GM18519 (cell line): ENCODE results near the gene NFIA.
"Not testable (repeated sequence)": the region's sequence is repeated elsewhere in the genome, so short reads cannot be mapped to it uniquely, and the experiment has no call there.

Source experiments
- ATAC-seq: cut with Tn5 transposase; IDR thresholded peaks from one replicate; pipeline ENCODE4 v1.9.1; 2021; ENCODE audit warnings: mild to moderate bottlenecking, moderate library complexity; ENCODE audit not compliant: unreplicated experiment, low FRiP score

The NFIA gene

DNA sequence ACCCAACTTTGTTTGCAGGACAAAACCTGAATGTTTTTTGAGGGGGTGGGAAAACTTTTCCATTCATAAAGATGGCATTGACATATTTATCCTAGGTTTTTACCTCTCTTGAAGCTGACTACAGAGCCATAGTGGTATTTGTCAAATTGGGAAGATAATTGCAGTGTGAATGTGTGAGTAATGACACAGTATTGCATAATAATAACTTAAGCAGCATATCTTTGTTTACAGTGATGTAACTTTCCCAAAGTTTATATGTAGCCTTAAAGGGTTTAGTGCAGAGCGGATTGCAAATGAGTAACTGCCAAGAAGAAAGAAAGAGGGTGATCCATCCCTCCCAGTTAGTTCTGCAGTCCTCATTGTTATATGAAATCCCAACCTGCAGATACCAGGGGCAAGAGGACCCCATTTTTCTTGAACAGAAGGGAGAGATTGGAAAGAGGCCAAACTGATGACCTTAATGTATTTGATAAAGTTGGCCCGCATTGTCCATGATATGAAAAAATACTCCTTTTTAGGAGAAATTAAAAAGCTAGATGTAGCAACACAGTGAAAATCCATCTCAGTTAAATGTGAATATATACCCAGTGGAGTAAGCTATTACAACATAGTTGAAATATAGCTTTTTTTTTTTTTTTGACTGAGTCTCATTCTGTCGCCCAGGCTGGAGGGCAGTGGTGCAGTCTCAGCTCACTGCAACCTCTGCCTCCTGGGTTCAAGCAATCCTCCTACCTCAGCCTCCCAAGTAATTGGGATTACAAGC, 23.7 kb upstream of the NFIA start:
- ATAC-seq = no peak

DNA sequence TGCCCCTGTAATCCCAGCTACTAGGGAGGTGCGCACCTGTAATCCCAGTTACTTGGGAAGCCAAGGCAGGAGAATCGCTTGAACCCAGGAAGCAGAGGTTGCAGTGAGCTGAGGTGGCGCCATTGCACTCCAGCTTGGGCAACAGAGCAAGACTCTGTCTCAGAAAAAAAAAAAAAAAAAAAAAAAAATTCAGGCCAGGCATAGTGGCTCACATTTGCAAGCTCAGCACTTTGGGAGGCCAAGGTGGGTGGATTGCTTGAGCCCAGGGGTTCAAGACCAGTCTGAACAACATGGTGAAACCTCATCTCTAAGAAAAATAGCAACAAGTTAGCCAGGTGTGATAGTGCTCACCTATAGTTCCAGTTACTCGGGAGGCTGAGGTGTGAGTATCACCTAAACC, 20.8 kb upstream of the NFIA start:
- not testable (repeated sequence) for ATAC-seq

DNA sequence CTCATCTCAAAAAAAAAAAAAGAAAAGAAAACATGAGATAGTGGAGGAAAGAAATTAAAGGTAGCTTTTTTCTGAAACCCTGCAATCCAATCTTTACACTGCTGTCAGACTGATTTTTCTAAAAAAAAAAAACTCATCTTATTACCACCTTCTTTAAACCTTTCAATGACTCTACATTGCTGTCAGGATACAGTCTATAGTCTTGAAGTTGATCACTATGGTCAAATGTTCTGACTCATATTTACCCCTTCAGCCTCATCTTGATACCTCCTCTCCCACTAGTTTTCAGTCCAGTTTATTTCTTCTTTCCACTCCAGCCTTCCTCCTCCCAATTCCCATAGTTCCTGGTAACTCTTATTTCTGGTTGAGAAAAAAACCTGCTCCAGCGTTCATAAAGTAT, 17.7 kb upstream of the NFIA start:
- ATAC-seq = no peak

DNA sequence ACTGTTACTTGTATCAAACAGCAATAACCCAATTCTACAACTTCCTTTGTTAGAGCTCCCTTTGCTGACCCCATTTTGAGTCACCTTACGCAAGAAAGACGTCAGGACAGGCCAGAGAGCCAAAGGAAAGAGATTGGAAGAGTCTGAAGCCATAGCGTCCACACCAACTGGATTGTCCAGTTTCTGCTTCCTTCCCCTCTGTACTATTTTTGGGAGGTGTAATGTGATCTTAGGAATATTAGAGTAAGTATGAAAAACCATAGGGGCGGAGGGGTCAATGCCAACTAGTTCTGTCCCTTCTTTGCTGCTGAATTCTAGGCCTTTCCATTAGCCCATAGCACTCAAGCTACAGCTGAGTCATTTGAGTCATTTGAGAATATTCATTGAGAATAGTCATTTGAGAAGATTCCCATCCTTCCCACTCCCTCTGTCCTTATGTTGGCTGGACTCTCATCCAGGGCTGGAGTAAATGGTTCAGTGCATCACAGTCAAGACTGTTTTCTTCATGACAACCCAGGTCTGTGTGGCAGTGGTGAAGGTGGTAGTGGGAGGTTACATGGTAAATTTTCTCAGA, 14.8 kb upstream of the NFIA start:
- no peak for ATAC-seq

DNA sequence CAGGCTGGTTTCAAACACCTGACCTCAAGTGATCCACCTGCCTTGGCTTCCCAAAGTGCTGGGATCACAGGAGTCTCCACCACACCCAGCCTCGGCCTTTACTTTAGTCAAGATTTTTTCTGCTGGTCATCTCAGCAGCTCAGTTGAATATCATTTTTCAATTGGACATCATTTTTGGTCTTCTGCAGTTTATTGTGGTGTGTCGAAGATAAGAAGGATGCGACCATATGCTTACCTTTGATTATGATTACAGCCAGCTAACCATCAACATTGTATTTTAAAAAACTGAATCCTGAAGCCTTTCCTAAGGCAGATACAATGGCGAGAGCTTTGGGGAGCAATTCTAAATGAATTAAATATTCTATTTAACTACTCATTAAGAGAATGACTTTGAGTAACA, 12.3 kb upstream of the NFIA start:
- no peak for ATAC-seq

DNA sequence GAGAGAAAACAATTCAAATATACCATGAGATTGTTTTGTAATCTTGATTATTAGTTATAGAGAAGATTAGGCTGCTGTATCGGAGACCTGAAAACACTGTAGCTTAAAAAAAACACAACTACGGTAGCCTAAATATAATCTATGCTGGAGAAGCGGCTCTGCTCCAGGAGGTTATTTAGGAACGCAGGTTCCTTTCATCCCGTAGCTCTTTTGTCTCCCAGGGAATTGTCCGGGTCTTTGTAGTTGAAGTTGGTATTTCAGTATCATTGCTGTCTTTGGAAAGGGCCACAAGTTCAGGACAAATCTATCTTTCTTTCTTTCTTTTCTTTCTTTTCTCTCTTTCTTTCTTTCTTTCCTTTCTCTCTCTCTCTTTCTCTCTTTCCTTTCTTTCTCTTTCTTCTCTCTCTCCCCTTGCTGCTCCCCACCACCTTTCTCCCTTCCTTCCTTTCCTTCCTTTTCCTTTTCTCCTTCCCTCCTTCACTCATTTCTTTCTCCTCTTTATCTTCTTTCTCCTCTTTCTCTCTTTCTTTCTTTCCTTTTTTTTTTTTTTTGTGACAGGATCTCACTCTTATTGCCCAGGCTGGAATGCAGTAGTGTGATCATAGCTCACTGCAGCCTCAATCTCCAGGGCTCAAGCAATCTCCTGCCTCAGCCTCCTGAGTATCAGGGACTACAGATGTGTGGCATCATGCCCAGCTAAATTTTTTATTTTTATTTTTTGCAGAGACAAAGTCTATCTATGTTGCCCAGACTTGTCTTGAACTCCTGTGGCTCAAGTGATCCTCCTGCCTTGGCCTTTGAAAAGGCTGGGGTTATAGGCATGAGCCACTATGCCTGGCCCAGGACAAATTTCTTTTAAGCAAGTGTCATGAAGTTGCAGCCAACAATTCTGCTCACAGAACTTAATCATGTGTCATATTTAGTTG, 10.9 kb upstream of the NFIA start:
- no peak for ATAC-seq

DNA sequence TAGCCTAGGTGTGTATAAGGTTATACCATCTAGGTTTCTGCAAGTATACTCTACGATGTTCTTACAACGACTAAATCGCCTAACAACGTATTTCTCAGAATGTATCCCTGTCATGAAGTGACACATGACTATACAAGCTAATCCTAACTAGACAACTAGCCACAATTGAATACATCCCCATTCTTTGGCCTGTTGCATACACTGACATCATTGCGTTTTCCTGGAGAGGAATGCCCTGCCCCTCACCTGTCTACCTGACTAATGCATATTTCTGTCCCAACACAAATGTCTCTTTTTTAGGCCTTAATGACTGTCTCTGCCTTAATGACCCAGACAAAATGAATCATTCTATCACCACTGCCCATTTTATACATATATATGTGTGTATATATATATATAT, 8.5 kb upstream of the NFIA start:
- no peak for ATAC-seq

DNA sequence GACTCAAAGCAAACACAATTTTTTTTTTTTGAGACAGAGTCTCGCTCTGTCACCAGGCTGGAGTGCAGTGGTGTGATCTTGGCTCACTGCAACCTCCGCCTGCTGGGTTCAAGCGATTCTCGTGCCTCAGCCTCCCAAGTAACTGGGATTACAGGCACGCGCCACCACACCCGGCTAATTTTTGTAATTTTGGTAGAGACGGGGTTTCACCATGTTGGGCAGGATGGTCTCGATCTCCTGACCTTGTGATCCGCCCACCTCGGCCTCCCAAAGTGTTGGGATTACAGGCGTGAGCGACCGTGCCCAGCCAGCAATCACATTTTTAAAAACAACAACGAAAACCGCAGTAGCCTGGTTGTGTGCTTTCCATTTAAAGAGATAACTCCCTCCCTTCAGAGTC, 6.5 kb upstream of the NFIA start:
- ATAC-seq = not testable (repeated sequence)

DNA sequence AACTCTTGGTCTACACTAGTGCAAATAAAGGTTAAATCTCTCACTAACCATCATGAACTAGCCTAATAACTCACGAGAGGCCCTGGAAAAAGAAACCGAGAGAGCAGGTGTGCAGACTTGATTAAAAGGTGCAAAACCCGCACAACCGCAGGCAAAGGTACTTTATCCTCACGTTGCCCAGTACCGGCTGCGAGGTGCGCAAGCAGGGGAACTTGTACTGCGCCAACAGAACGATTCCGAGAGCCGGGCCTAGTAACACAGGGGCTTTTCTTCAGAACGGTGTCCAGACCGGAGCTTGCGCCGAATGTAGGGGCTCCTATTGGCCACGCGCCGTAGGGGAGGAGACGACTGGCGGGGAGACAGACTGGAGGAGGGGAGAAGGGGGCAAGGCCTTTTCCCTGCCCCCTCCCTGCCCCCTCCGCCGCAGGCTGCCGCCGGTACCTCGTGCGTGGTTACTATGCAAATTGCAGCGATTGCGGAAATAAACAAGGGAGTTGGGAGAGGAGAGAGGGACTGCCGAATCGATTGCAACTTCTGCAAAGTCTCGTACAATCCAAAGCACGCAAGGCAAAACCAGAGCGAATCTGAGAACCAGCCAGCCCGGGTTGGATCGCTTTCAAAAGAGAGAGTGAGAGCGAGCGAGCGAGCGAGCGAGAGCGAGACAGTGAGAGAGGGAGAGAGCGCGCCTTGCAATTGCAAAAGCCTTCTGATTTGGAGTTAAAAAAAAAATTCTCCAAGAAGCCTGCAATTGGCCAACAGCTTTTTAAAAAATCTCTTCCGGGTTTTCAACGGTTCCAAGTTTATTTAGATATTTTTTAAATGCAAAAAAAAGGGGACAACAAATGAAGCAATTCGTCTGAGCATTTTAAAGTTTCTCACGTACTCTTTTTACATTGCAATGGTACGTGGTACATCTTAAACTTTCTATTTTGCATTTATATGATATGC, 5.4 kb upstream of the NFIA start:
- peak; percentile 71 for ATAC-seq

DNA sequence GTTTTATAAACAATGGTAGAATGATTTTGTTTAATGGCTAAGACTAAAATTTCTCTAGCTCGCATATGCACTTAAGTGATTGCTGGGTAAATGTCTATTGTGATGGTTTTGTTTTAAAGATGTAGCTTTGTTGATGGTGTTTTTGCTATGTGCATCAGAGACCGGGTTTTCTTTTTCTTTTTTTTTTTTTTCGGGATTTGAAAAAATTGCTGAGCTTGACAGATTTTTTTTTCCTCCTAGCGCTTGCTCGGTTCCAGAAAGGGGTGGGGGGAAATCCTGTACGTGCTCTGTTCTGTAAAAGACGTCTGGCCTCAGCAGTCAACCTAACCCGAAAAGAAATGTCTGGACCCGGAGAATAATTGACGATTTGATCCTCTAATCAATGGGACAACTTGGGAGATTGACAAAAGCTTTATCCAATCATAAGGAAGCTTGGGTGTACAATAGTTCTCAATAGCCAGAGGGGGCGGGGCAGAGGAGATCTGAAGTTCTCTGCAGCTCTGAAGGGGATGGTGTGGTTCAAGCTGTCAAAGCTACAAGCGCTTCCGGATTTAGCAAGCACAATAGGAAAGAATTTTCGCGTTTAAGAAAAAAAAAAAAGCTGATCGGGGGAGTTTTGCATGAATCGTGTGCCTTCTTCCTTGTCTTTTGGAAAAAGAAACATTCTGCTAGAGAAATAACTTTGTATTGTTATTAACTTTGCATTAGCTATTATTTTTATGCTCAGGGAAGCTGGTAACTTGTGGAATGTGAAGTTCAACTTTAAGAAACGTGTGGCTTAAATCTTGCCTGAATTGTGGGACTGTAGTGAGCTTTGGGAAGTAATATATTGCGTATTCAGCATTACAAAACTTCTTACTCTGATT, 4.5 kb upstream of the NFIA start:
- ATAC-seq = peak; percentile 74

DNA sequence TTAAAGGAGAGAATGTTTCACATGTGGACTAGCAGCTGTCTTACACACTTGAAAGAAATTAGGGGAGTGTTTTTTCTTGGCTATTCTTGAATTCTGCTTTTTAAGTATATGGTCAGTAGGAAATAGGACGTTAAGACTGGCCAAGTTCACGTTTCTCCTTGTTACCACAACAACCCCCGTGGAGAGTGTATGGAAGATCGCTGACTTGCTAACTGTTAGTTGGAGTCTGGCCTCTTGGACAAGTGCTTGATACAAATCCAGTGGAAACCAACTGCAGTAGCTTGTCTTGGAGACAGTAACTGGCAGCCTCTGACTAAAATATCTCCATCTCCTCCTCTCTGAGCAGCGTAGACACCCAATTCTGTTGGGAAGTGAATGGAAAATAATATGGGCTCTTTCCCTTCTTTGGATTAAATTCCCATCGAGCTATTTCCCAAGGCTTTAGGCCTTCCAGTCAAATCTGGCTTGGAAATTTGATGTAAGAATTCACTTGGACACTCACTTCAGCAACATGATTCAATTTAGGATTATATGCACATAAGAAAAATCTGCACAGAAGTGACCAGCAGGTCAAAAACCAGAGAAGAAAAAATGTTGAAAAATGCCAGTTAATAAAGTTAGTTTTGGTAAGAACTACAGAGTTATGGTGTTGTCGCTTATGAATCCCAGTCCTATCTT, 3.6 kb upstream of the NFIA start:
- ATAC-seq = no peak

DNA sequence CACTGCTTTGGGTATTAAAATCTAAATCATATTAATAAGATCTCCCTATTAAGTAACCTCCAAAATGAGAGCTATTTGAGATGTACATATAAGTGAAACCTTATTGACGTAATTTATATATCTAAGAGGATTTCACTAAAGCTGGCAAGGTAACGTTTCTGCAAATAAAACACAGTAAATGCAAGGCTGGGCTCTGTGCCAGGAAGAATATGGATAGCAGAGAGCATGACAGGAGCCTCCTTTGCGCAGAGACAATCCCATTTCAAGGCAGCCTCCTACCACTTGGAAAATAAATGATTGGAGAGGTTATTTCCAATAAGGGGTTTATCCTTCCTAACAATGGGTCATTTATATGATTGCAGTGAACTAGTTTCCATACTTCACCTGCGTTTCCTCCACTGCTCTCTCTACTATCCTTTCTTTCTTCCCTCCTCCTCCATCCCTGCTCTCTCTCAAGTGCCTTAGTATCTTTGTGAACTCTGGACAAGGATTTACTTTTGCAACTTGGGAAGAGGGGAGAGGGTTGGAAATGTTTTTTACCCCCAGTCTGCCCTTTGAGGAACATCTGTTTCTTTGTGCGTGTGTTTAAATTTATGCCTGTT, 3.0 kb upstream of the NFIA start:
- no peak for ATAC-seq

DNA sequence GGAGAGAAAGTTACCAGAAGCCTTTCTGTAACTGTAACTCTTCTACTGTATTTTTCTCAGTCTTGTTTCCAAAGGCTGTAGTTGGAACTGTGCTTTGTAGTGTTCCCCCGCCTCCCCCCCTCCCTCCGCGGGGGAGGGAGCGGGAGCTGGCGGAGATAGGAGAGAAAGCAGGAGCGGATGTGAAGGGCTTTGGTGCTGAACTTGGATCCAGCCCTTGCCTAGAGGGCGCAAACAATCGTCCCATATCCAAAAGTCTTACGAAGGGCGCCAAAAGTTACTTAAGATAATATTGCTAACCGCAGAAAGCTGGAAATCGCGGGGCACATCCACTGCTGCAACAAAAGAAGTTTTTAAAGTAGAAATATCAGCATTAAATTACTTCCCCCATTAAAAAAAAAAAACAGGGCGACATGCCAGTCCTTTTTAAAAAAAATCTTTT, 2.4 kb upstream of the NFIA start:
- no peak for ATAC-seq

DNA sequence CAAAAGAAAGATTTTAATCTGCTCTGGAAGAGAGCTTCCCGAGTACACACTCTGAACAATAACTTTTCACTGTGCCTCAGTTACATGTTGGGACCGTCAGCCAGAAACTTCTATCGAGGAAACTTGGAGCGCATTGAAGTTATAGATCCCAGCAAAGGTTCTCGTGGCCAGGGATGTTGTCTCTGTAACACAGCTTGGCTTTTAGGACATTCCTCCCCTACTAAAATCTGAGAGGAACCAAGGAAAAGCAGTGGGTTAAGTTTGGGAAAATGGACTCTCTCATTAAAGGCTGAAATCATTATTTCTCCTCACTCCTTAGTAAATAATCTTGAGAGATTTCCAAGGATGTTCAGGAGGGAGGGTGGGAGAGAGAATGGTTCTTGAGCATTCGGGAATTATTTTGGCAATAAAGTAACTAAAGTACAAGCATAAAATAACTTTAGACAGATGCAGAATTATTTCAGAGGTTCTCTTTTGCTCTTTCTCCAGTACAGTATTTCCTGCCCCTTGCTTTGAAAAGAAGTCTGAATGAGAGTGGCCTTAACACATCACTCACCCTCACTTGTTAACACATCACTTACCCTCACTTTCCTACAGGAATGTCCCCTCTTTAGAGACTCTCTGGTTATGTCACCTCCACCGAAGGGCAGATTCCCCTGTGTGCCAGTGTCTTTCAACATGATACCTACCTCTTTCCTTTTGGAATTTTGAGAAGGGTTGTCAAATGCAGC, 1.8 kb upstream of the NFIA start:
- ATAC-seq = no peak

DNA sequence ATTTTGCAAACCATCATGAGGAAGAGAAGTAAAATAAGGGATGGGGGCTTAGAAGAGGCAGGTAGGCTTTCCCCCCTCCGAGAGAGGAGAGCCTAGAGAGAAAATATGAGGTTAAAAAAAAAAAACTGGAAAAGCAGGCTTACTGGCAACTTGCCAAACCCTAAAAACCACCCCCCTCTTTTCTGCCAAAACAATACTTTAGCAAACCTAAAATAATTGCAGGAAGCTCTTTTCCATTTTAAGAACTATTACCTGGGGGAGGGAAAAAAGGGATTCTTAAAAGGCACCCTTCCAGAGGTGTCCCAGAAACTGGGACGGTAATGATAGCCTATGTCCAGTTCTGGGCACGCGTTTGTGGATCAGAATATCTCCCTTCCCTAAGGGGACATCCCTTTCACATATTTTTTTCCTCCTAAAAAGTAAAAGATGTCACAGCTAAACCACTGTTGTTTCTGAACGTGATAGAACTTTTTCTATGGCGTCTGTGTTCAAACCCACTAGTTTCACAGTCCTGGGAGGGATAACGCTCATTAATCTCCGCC, 1.1 kb upstream of the NFIA start:
- no peak for ATAC-seq

DNA sequence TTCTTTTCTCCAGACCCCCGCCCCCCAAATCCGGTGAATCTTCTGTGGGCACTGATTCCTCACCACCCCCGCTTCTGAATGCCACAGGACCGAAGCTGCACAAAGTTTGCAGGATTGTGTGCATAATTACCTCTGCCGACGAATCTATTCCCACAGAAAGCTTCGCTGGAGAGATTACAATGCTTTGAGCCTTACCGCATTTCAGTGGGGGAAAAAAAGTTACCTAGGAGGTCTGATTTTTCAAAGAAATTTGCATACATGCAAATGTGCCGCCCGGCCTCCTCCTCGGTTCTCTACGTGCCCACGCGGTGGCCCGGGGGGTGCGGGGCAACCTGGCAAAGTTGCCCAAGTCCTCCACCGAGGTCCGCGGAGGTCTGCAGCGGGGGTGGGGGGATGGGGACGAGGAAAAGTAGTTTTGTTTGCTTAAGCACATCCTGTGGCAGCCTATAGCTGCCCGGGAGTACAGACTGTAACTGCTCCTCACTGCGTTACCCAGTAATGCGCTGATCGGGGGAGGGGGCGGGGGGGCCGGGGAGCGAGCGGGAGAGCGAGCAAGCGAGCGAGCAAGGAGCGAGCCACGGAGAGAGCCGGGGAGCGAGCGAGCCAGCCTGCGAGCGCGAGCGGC, 563 bp upstream of the NFIA start:
- ATAC-seq = no peak
